Stimulated activated CD4-positive, alpha-beta T cell treated with anti-CD3 and anti-CD28 coated beads, Interleukin-1b, Interleukin-23, amount 100 ng/mL, for 24 hours (primary cell): ENCODE measurements around the gene PIPOX.
A peak's percentile ranks its signal among the peaks of the same experiment; 100 is the strongest.

Experiments used
- DNase-seq, 4 experiments: peaks; one replicate each; pipeline ENCODE4 v3.0.0-alpha.2; 2020; ENCODE audit warnings: low read depth in 4 of 4, low spot score in 1 of 4

PIPOX gene

GRCh38 chr17:29042679-29043538 is at the start of gene PIPOX:
TSS of gene PIPOX (plus strand) at chr17:29043141. CDS start at chr17:29043226, 85 bp downstream.
- no peak for DNase-seq

GRCh38 chr17:28993645-28994426 is 49.1 kb upstream of the PIPOX start:
- no peak for DNase-seq

- DNase-seq = no peak
These were observed 46.3 kb upstream of the PIPOX start for GRCh38 chr17:28996554-28997096.

- no peak for DNase-seq
These were observed 45.1 kb upstream of the PIPOX start for GRCh38 chr17:28997806-28998205.

- no peak for DNase-seq
These were observed 43.7 kb upstream of the PIPOX start for GRCh38 chr17:28999206-28999605.

GRCh38 chr17:29000973-29001372 is 42.0 kb upstream of the PIPOX start:
- DNase-seq = no peak

GRCh38 chr17:29002811-29003210 is 40.1 kb upstream of the PIPOX start:
- no peak for DNase-seq

- DNase-seq = no peak
These were observed 39.7 kb upstream of the PIPOX start for GRCh38 chr17:29003289-29003688.

- no peak for DNase-seq
These were observed 38.8 kb upstream of the PIPOX start for GRCh38 chr17:29004081-29004692.

GRCh38 chr17:29005936-29006511 is 36.9 kb upstream of the PIPOX start, which contains the start of gene SEZ6:
TSS of gene SEZ6 (minus strand) at chr17:29006033. CDS start at chr17:29005869, 164 bp downstream.
- DNase-seq = peak; percentile 44 to 68 (median 48)

GRCh38 chr17:29007456-29007855 is 35.5 kb upstream of the PIPOX start:
- DNase-seq = no peak

- no peak for DNase-seq
These were observed 35.0 kb upstream of the PIPOX start for GRCh38 chr17:29007860-29008455.

GRCh38 chr17:29008591-29008990 is 34.4 kb upstream of the PIPOX start:
- no peak for DNase-seq

GRCh38 chr17:29010129-29010528 is 32.8 kb upstream of the PIPOX start:
- DNase-seq = no peak

- DNase-seq = no peak
These were observed 32.4 kb upstream of the PIPOX start for GRCh38 chr17:29010586-29010985.

- DNase-seq = no peak
These were observed 30.4 kb upstream of the PIPOX start for GRCh38 chr17:29012535-29012934.

- DNase-seq = no peak
These were observed 28.2 kb upstream of the PIPOX start for GRCh38 chr17:29014716-29015115.

- no peak for DNase-seq
These were observed 26.4 kb upstream of the PIPOX start for GRCh38 chr17:29016345-29017210.

GRCh38 chr17:29018788-29019474 is 24.0 kb upstream of the PIPOX start:
- no peak for DNase-seq
